ENCODE data around the gene VNN1.

The VNN1 gene, protein sequence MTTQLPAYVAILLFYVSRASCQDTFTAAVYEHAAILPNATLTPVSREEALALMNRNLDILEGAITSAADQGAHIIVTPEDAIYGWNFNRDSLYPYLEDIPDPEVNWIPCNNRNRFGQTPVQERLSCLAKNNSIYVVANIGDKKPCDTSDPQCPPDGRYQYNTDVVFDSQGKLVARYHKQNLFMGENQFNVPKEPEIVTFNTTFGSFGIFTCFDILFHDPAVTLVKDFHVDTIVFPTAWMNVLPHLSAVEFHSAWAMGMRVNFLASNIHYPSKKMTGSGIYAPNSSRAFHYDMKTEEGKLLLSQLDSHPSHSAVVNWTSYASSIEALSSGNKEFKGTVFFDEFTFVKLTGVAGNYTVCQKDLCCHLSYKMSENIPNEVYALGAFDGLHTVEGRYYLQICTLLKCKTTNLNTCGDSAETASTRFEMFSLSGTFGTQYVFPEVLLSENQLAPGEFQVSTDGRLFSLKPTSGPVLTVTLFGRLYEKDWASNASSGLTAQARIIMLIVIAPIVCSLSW

DNA sequence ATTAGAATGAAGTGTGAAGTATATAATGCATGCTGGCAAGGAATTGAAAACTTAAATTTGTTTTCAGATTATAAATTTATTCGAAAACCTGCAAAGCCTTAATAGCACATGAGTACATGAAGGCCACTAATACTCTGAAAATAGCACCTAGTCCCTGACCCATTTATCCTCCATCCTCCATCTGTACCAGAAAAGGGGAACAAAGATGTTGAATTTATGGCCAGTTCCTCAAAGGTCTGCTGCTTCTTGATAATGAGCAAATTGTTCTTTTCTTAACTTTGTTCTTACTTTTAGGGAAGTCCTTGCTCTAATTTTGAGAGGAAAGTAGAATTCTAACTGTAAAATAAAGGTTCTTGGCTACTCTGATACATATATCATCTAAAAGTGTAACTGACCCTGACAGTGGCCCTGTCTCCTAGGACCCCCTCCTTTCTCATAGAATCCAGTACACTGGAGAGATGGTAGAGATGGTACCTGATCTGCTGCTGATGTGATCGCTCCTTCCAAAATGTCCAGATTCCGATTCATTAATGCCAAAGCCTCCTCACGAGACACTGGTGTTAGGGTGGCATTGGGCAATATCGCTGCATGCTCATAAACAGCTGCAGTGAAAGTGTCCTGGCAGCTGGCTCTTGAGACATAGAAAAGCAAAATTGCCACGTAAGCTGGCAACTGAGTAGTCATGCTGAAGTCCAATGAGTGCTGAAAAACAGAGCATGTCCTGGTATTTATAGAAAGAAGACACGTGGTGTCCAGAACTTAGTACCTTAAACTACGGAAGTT is at the start of gene VNN1:
TSS of gene VNN1 (minus strand) at position 704 of the 783 bp plus-strand sequence. CDS start at position 684, 20 bp downstream.
- DNase-seq (ENCODE audit: low read depth in 1 of 2, low spot score in 1 of 2): no peak

DNA sequence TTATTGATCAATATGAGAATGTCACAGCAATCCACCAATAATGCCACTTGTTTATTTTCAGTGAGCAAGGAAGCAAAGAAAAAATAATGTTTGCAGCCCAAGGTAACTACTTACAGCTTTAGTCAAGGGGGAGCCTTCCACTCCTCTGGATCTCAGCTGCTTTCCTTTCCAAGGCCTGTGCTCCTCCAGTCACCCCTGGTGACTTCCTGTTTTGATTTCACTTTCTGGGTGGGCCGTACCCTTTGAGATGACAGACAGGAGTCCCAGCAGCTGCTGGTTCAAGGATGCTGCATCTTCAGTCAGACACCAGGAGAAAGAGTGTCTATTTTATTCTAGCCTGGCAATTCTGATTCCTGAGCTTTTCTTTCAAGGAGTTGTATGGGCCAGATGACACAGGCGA is 49.4 kb upstream of the VNN1 start:
- DNase-seq (ENCODE audit: low read depth in 1 of 2, low spot score in 1 of 2): peak; percentile 3 to 6

DNA sequence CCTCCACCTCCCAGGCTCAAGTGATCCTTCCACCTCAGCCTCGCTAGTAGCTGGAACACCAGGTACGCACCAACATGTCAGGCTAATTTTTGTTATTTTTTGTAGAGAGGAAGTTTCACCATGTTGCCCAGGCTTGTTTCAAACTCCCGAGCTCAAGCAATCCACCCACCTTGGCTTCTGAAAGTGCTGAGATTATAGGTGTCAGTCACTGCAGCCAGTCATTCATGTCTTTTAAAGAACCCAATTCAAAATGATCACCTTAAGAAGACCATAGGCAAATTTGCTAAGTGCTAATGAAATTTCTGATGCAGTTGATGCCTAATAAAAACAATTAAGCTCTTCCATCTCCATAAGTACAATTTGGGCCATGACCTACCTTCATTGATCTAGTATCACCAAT is 46.4 kb upstream of the VNN1 start:
- DNase-seq (ENCODE audit: low read depth in 1 of 2, low spot score in 1 of 2): no peak

GRCh38 chr6:132758689-132759088 is 44.8 kb upstream of the VNN1 start:
- no peak for DNase-seq (ENCODE audit: low read depth in 1 of 2, low spot score in 1 of 2)

GRCh38 chr6:132752255-132752654 is 38.4 kb upstream of the VNN1 start:
- no peak for DNase-seq (ENCODE audit: low read depth in 1 of 2, low spot score in 1 of 2)

- DNase-seq (ENCODE audit: low read depth in 1 of 2, low spot score in 1 of 2): no peak
Measured at GRCh38 chr6:132751828-132752227, 38.0 kb upstream of the VNN1 start.

- no peak for DNase-seq (ENCODE audit: low read depth in 1 of 2, low spot score in 1 of 2)
Measured at GRCh38 chr6:132751306-132751705, 37.5 kb upstream of the VNN1 start.

GRCh38 chr6:132750455-132751248 is 36.8 kb upstream of the VNN1 start:
- no peak for DNase-seq (ENCODE audit: low read depth in 1 of 2, low spot score in 1 of 2)

GRCh38 chr6:132749111-132749510 is 35.3 kb upstream of the VNN1 start:
- no peak for DNase-seq (ENCODE audit: low read depth in 1 of 2, low spot score in 1 of 2)

DNA sequence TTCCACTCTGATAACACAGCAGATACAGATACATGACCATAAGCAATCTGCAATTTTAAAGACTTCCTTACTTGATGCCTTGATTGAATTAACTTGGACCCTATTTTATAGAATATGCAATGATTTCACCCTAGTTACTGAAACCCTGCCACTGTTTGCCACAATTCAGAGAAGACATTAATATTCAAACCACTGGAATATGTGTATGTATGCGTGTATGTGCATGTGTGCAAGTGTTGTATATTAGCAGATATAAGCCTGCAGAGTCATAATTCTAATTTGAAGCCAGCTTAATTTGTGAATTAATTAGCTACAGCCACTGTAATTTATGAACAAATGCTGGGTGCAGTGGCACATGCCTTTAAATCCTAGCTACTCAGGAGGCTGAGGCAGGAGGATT is 34.6 kb upstream of the VNN1 start:
- DNase-seq (ENCODE audit: low read depth in 1 of 2, low spot score in 1 of 2): no peak

GRCh38 chr6:132746048-132746447 is 32.2 kb upstream of the VNN1 start:
- DNase-seq (ENCODE audit: low read depth in 1 of 2, low spot score in 1 of 2): no peak

DNA sequence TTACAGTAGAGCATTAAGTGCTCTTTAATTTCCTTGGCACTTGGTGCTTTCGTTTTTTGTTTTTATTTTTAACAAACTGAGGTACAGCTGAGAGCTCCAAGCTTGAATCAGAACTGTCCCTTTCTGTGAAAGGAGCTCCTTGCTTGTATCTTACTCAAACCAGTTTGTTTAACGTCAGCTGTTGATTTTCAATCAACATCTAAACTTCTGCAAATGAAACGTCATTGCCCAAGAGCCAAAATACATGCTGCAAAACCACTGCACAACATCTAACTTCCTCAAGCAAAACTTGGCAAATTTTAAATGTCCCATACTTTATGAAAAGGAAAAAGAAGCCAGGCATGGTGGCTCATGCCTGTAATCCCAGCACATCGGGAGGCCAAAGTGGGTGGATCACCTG is 28.6 kb upstream of the VNN1 start:
- no peak for DNase-seq (ENCODE audit: low read depth in 1 of 2, low spot score in 1 of 2)

GRCh38 chr6:132741281-132741680 is 27.4 kb upstream of the VNN1 start:
- DNase-seq (ENCODE audit: low read depth in 1 of 2, low spot score in 1 of 2): no peak

DNA sequence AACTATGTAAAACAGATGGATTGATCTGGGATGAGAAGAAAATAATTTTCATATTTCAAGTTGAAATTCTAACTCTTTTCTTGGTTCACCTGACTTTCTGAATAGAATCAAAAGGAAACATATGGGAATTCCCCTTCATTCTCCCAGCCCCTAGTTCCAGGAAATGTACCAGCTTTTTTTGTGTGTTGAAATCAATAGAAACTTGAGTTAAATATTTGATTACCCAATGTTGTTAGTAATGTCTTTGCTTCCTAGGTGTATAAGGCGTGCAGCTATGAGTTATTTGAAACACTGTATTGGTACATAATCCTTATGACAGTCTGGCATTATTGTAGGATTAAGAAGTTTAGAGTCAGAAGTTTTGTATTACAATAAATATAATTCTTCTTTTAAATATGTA is 22.4 kb upstream of the VNN1 start:
- no peak for DNase-seq (ENCODE audit: low read depth in 1 of 2, low spot score in 1 of 2)

DNA sequence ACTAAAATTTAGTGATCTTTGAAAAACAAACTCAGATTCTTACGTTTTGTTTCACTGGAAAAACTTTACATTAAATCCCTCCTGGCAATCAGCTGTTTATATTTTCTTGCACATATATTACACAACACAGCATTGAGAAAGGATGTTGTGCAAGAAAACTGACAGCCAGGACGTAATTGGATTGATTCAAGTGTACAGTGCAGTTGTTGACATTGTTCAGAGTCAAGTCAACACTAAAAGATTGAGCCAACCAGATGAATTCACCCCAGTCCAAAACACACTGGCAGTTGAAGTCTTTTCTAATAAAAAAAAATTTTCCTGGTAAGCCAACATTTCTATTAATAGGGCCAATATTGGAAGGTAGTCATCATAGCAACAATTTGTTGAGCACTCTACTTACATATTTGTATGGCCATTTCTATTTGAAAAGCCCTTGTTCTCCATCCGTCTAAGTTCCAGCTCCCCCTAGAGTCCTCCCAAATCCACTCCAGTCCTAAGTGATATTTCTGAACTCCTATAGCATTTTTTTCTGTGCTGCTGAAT is 20.9 kb upstream of the VNN1 start:
- DNase-seq (ENCODE audit: low read depth in 1 of 2, low spot score in 1 of 2): no peak

DNA sequence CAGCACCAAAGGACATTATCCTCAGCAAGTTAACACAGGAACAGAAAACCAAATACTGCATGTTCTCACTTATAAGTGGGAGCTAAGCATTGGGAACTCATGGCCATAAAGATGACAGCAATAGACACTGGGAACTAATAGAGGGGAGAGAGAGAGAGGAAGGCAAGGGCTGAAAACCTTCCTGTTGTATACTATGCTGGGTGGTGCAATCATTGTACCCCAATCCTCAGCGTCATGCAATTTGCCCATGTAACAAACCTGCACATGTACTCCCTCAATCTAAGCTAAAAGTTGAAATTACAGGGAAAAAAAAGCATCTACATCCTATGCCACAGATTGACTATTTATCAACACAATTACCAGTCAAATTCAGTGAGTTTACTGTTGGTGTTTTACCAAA is 20.0 kb upstream of the VNN1 start:
- no peak for DNase-seq (ENCODE audit: low read depth in 1 of 2, low spot score in 1 of 2)

DNA sequence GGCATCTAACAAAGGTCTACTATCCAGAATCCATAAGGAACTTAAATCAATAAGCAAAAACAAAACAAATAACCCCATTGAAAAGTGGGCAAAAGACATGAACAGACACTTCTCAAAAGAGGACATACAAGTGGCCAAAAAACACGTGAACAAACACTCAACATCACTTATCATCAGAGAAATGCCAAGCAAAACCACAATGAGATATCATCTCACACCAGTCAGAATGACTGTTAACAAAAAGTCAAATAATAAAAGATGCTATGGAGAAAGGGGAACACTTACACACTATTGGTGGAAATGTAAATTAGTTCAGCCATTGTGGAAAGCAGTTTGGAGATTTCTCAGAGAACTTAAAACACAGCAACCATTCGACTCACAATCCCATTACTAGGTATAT is 19.4 kb upstream of the VNN1 start:
- no peak for DNase-seq (ENCODE audit: low read depth in 1 of 2, low spot score in 1 of 2)

DNA sequence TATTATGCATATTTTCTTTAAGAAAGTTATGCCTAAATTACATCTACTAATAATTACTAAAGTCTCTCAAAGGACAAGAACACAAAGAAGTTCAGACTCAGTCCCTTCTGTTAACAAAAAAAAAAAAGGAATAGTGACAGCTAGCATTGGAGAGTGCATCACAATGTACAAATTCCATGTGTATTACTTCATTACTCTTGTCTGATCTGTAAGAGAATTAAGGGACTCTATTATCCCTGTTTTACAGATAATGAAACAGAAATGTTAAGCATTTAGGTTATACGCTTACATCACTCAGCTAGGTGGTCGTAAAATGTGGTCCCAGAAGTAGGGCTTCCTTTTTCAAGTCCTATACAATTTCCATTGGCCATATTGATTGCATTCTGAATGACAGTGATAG is 17.2 kb upstream of the VNN1 start:
- no peak for DNase-seq (ENCODE audit: low read depth in 1 of 2, low spot score in 1 of 2)

GRCh38 chr6:132730560-132730959 is 16.7 kb upstream of the VNN1 start:
- DNase-seq (ENCODE audit: low read depth in 1 of 2, low spot score in 1 of 2): no peak

GRCh38 chr6:132728616-132729015 is 14.8 kb upstream of the VNN1 start:
- no peak for DNase-seq (ENCODE audit: low read depth in 1 of 2, low spot score in 1 of 2)

DNA sequence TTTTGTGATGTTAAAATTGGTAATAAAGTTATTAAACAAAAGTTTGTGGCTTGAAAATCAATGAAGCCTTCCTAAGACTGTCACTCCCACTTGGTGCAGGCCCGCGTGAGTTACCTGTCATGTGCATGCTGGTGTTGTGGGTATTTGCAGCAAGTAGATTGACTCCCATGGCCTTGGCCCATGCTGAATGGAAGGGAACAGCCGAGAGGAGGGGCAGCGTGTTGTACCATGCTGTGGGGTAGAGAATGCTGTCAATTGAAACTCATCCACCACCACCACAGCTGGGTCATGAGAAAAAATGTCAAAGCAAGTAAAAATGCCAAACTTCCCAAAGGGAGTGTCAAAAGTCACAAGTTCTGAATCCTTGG is 12.7 kb upstream of the VNN1 start:
- DNase-seq (ENCODE audit: low read depth in 1 of 2, low spot score in 1 of 2): no peak

Data from activated T-helper 1 cell treated with anti-CD3 and anti-CD28 coated beads, Interleukin-2, amount 50 U/mL, for 16 hours (primary cell).